ENCODE measurements around the gene TGFB2.

DNA sequence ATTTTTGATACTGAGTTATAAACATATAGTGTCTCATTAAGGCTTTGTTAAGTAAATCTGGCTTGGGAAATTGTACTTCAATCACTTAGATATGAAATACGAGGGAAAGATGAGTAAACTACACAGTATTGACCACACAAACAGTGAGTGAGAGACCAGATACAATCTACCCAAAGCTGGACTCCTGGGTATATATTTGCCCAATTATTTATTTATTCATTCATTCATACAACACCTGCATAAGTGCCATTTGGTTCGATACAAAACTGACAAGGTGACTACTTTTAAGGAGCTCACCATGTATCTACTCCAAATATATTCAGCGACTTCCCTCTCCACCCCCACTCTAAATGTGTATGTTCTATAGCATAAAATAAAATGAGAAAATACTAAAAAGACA, 143.4 kb downstream of the TGFB2 start:
- TF ChIP-seq, protein P1, sequence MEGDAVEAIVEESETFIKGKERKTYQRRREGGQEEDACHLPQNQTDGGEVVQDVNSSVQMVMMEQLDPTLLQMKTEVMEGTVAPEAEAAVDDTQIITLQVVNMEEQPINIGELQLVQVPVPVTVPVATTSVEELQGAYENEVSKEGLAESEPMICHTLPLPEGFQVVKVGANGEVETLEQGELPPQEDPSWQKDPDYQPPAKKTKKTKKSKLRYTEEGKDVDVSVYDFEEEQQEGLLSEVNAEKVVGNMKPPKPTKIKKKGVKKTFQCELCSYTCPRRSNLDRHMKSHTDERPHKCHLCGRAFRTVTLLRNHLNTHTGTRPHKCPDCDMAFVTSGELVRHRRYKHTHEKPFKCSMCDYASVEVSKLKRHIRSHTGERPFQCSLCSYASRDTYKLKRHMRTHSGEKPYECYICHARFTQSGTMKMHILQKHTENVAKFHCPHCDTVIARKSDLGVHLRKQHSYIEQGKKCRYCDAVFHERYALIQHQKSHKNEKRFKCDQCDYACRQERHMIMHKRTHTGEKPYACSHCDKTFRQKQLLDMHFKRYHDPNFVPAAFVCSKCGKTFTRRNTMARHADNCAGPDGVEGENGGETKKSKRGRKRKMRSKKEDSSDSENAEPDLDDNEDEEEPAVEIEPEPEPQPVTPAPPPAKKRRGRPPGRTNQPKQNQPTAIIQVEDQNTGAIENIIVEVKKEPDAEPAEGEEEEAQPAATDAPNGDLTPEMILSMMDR (IDR thresholded peaks at IDR 0.05 in 2 of 3, conservative IDR thresholded peaks at IDR 0.05 in 1 of 3; ENCODE audit: borderline replicate concordance in 1 of 3, insufficient read depth in 1 of 3, low read depth in 2 of 3, low read length in 2 of 3): no peak
- no peak for TF ChIP-seq SIN3A (IDR thresholded peaks at IDR 0.05; ENCODE audit: low read depth)
- TF ChIP-seq POLR2AphosphoS5 (IDR thresholded peaks at IDR 0.05; ENCODE audit: low read depth, low read length): no peak
- no peak for TF ChIP-seq JUND (IDR thresholded peaks at IDR 0.05)
- no peak for TF ChIP-seq ZFX (IDR thresholded peaks at IDR 0.05)
- TF ChIP-seq EZH2phosphoT487 (IDR thresholded peaks at IDR 0.05; ENCODE audit: borderline replicate concordance): no peak
- no peak for TF ChIP-seq RAD21 (IDR thresholded peaks at IDR 0.05; ENCODE audit: low read depth)
- TF ChIP-seq ELF1 (IDR thresholded peaks at IDR 0.05; ENCODE audit: borderline replicate concordance, low read depth): no peak
- no peak for TF ChIP-seq POLR2A (IDR thresholded peaks at IDR 0.05; ENCODE audit: borderline replicate concordance, extremely low read depth, insufficient read depth, insufficient read length)
- TF ChIP-seq EZH2 (IDR thresholded peaks at IDR 0.05): no peak
